HepG2 (cell line): Measurements from ENCODE around the gene SF3A2. TPM values are rescaled to one million over a fixed set of nuclear protein-coding genes. Genes with fewer than 3 reads are reported as not detected.

ENCODE experiments used
- ZNF10 ChIP-seq: sonication (generic); formaldehyde crosslinking; IDR thresholded peaks from 2 replicates; pipeline ENCODE4 v1.4.0; 2020; ENCODE audit warnings: mild to moderate bottlenecking, low read depth, missing genetic modification reagents, borderline replicate concordance
- ZNF136 ChIP-seq: sonication (generic); formaldehyde crosslinking; IDR thresholded peaks from 2 replicates; pipeline ENCODE4 v1.8.1; 2022; ENCODE audit warnings: low read depth, mild to moderate bottlenecking, moderate library complexity, missing genetic modification reagents
- ZNF460 ChIP-seq: sonication (generic); formaldehyde crosslinking; IDR thresholded peaks from 2 replicates; pipeline ENCODE4 v1.5.1; 2020; ENCODE audit warnings: missing genetic modification reagents, mild to moderate bottlenecking, borderline replicate concordance
- ZNF766 ChIP-seq: sonication (generic); formaldehyde crosslinking; IDR thresholded peaks from 2 replicates; pipeline ENCODE4 v1.5.0; 2020; ENCODE audit warnings: missing genetic modification reagents, borderline replicate concordance
- polyA plus RNA-seq, 8 experiments: library from polyadenylated mRNA; depleted of rRNA in 3 of 8; stranded (reverse) in 7 of 8; unstranded in 1 of 8; fragments of >200 nt; fragmentation: Illumina TruSeq in 4 of 8; extraction: Trizol in 4 of 8; gene quantifications; 2 replicates each; pipeline versions ENCODE4 v1.2.1 to v1.2.3, GENCODE V29; 2011 to 2016; ENCODE audit warnings: low read depth in 4 of 8, missing spikeins in 1 of 8, mixed read lengths in 1 of 8; ENCODE audit not compliant: insufficient read depth in 1 of 8
- total RNA-seq, 5 experiments: library from RNA; depleted of rRNA; stranded (reverse); fragments of >200 nt; fragmentation: Illumina TruSeq; extraction: Trizol; gene quantifications; 2 replicates each; pipeline ENCODE4 v1.2.3, GENCODE V29; 2016; ENCODE audit warnings: low read depth in 1 of 5
- TF ChIP-seq, protein P1 (sequence below): sonication (generic); formaldehyde crosslinking; IDR thresholded peaks from 2 replicates; pipeline ENCODE4 v1.5.0; 2020; ENCODE audit warnings: missing genetic modification reagents
- TF ChIP-seq, protein P2 (sequence below): fragments of 450-650 bp; IDR thresholded peaks from 2 replicates; pipeline ENCODE4 v1.6.1; 2016
- TF ChIP-seq, protein P3 (sequence below): sonication (generic); formaldehyde crosslinking; IDR thresholded peaks from 2 replicates; pipeline ENCODE4 v1.8.1; 2022; ENCODE audit warnings: low read depth, mild to moderate bottlenecking, missing genetic modification reagents
- TF ChIP-seq, protein P4 (sequence below): sonication (generic); formaldehyde crosslinking; IDR thresholded peaks from 2 replicates; pipeline ENCODE4 v1.5.0; 2020; ENCODE audit warnings: mild to moderate bottlenecking, missing genetic modification reagents
- TF ChIP-seq, protein P5 (sequence below): IDR thresholded peaks from 2 replicates; pipeline ENCODE4 v1.6.1; 2018; ENCODE audit warnings: missing genetic modification reagents

Gene SF3A2
- total and polyA plus RNA-seq, 2 of the 13 experiments (the other 11 are each of a cell fraction or from before 2014, with no cell fraction given): 8.6 to 8.8 TPM

DNA sequence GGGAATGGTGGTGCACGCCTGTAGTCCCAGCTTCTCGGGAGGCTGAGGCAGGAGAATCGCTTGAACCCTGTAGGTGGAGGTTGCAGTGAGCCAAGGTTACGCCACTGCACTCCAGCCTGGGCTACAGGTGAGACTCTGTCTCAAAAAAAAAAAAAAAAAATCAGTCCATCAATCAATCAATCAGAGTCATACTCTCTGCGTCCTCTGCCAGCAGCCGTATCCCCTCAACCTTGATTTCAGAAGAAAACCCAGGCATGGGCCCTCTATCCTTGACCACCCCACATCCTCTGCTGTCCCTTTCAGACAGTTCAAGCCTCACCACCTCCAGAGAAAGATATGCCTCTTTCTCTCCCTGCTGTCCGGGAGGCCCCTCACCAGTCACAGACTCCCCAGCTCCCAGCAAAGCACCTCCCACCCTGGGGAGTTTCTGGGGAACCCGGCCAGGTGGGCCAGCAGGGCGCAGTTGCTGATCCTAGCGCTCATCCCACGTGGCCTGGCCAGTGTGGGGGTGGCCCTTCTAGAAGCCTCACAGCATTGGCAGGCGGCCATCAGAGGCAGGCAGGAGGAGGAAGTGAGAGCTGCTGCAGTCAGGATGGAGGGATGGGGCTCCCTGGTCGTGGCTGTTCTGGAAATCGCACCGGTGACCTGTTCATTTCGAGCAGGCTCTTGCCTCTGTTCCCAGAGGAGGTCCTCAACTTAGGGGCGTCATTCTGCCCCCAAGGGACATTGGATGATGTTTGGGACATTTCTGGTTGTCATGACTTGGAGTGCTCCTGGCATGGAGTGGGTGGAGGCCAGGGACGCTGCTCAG lies 29.8 kb downstream of the SF3A2 start (continued):
- TF ChIP-seq, protein P1, sequence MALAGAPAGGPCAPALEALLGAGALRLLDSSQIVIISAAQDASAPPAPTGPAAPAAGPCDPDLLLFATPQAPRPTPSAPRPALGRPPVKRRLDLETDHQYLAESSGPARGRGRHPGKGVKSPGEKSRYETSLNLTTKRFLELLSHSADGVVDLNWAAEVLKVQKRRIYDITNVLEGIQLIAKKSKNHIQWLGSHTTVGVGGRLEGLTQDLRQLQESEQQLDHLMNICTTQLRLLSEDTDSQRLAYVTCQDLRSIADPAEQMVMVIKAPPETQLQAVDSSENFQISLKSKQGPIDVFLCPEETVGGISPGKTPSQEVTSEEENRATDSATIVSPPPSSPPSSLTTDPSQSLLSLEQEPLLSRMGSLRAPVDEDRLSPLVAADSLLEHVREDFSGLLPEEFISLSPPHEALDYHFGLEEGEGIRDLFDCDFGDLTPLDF: no peak
- no peak for TF ChIP-seq ZNF10 (CRISPR knock-in tag)
- TF ChIP-seq, protein P2, sequence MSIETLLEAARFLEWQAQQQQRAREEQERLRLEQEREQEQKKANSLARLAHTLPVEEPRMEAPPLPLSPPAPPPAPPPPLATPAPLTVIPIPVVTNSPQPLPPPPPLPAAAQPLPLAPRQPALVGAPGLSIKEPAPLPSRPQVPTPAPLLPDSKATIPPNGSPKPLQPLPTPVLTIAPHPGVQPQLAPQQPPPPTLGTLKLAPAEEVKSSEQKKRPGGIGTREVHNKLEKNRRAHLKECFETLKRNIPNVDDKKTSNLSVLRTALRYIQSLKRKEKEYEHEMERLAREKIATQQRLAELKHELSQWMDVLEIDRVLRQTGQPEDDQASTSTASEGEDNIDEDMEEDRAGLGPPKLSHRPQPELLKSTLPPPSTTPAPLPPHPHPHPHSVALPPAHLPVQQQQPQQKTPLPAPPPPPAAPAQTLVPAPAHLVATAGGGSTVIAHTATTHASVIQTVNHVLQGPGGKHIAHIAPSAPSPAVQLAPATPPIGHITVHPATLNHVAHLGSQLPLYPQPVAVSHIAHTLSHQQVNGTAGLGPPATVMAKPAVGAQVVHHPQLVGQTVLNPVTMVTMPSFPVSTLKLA: peak; percentile 37; the same call in 1 of the 2 replicates
- TF ChIP-seq, protein P3, sequence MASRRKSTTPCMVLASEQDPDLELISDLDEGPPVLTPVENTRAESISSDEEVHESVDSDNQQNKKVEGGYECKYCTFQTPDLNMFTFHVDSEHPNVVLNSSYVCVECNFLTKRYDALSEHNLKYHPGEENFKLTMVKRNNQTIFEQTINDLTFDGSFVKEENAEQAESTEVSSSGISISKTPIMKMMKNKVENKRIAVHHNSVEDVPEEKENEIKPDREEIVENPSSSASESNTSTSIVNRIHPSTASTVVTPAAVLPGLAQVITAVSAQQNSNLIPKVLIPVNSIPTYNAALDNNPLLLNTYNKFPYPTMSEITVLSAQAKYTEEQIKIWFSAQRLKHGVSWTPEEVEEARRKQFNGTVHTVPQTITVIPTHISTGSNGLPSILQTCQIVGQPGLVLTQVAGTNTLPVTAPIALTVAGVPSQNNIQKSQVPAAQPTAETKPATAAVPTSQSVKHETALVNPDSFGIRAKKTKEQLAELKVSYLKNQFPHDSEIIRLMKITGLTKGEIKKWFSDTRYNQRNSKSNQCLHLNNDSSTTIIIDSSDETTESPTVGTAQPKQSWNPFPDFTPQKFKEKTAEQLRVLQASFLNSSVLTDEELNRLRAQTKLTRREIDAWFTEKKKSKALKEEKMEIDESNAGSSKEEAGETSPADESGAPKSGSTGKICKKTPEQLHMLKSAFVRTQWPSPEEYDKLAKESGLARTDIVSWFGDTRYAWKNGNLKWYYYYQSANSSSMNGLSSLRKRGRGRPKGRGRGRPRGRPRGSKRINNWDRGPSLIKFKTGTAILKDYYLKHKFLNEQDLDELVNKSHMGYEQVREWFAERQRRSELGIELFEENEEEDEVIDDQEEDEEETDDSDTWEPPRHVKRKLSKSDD (CRISPR knock-in tag): no peak
- TF ChIP-seq, protein P4, sequence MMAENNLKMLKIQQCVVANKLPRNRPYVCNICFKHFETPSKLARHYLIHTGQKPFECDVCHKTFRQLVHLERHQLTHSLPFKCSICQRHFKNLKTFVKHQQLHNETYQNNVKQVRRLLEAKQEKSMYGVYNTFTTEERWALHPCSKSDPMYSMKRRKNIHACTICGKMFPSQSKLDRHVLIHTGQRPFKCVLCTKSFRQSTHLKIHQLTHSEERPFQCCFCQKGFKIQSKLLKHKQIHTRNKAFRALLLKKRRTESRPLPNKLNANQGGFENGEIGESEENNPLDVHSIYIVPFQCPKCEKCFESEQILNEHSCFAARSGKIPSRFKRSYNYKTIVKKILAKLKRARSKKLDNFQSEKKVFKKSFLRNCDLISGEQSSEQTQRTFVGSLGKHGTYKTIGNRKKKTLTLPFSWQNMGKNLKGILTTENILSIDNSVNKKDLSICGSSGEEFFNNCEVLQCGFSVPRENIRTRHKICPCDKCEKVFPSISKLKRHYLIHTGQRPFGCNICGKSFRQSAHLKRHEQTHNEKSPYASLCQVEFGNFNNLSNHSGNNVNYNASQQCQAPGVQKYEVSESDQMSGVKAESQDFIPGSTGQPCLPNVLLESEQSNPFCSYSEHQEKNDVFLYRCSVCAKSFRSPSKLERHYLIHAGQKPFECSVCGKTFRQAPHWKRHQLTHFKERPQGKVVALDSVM (CRISPR knock-in tag): peak; percentile 43; the same call in 1 of the 2 replicates
- TF ChIP-seq ZNF766 (CRISPR knock-in tag): no peak
- TF ChIP-seq, protein P5, sequence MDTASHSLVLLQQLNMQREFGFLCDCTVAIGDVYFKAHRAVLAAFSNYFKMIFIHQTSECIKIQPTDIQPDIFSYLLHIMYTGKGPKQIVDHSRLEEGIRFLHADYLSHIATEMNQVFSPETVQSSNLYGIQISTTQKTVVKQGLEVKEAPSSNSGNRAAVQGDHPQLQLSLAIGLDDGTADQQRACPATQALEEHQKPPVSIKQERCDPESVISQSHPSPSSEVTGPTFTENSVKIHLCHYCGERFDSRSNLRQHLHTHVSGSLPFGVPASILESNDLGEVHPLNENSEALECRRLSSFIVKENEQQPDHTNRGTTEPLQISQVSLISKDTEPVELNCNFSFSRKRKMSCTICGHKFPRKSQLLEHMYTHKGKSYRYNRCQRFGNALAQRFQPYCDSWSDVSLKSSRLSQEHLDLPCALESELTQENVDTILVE (CRISPR knock-in tag): no peak
- peak; percentile 93 for TF ChIP-seq ZNF460 (CRISPR knock-in tag)
- no peak for TF ChIP-seq ZNF136 (CRISPR knock-in tag)
